IMR-90 (cell line): ENCODE results near the gene LANCL3.

ENCODE experiments used
- CEBPB ChIP-seq: IDR thresholded peaks from 2 replicates; pipeline ENCODE4 v1.6.1; 2012; ENCODE audit warnings: low read depth, low read length, improper control_type of control experiment
- CTCF ChIP-seq: conservative IDR thresholded peaks from 2 replicates; pipeline ENCODE4 v1.5.1; 2012; ENCODE audit warnings: mild to moderate bottlenecking, low read depth, low read length, improper control_type of control experiment
- SMC3 ChIP-seq: fragments of 150-350 bp; IDR thresholded peaks from 2 replicates; pipeline ENCODE4 v1.6.1; 2016; ENCODE audit warnings: low read depth, mild to moderate bottlenecking, antibody characterized with exemption, low read length, moderate library complexity
- USF2 ChIP-seq: fragments of 150-350 bp; IDR thresholded peaks from 2 replicates; pipeline ENCODE4 v1.6.1; 2017; ENCODE audit warnings: mild to moderate bottlenecking, antibody characterized with exemption, low read length, low read depth

- TF ChIP-seq CTCF: no peak
- no peak for TF ChIP-seq SMC3
- no peak for TF ChIP-seq USF2
- TF ChIP-seq CEBPB: no peak
Measured at GRCh38 chrX:37679230-37679629, 107.8 kb downstream of the LANCL3 start.
